Fibroblast of the aortic adventitia (primary cell): ENCODE results near the gene RADIL. TPM values are rescaled to one million over a fixed set of nuclear protein-coding genes. Genes with fewer than 3 reads are reported as not detected.
A peak's percentile ranks its signal among the peaks of the same experiment; 100 is the strongest.

Experiments used
- DNase-seq: peaks from one replicate; pipeline ENCODE4 v3.0.0-alpha.2; 2010; ENCODE audit warnings: low read depth
- H3K4me3 ChIP-seq: 2 replicates; pipeline ENCODE4 v1.5.1; 2011; ENCODE audit warnings: low read depth, mild to moderate bottlenecking, control low read depth, low read length, moderate library complexity
- CTCF ChIP-seq: IDR thresholded peaks from 2 replicates; pipeline ENCODE4 v1.5.1; 2011; ENCODE audit warnings: mild to moderate bottlenecking, low read length, control low read depth, inconsistent platforms; ENCODE audit not compliant: insufficient read depth
- total RNA-seq: library from RNA; depleted of rRNA; stranded (reverse); fragments of >200 nt; gene quantifications from 2 replicates; pipeline ENCODE4 v1.2.3, GENCODE V29; 2012; ENCODE audit warnings: low replicate concordance

Gene RADIL
- total RNA-seq, 1 donor: 1.4 TPM

- no peak overlapping the region for H3K4me3 ChIP-seq
- no peak for DNase-seq
- TF ChIP-seq CTCF: peak; percentile 37
These were observed 117.6 kb downstream of the RADIL start for GRCh38 chr7:4765776-4766490.

DNA sequence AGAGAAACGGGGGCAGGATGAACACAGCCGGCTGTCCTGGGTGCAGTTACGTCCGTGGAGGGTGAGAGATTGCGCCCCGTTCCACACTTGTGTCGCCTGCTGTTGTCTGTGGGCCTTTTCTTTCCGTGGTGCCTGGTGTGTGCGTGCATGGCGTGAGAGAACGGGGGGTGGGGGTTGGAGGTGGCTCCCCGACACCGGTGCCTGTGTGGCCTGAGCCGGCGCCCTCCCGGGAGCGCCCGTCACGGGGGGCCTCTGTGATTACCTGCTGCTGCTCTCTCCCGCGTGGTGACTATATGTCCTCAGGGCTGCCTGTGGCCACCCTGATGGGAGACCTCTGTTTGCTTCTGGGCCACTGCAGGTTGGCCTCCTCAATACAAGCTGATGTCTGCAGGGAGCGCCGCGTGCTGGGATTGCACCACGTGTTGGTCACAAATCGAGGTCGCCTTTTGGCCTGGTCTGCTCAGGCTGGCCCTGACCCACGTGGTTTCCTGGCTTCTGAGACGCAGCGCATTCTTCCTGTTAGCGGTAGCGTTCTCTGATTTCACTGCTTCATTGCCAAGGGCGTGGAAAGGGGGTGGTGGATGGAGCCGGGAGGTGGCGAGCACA is 119.0 kb downstream of the RADIL start:
- no peak for DNase-seq
- H3K4me3 ChIP-seq: no peak overlapping the region
- no peak for TF ChIP-seq CTCF

DNA sequence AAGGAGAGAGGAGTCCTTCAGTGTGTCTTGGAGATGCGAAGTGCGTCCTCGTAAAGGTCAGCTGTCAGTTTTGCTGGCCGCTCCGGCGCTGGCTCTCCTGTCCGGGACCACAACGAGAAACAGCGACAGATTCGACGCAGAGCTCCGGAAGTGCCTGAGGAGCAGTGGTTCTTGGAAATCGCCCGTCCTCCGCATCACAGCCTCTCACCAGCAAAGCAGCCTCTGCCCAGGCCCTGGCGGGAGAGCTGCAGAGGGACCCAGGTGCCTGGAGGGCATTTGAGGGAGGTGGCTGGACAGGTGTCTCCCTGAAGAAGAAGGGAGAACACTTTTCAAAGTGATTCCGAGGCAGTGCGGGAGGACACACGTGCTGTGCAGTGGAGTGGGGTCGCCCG is 119.7 kb downstream of the RADIL start:
- TF ChIP-seq CTCF: no peak
- H3K4me3 ChIP-seq: no peak overlapping the region
- no peak for DNase-seq

GRCh38 chr7:4763091-4763793 is 120.3 kb downstream of the RADIL start:
- no peak for TF ChIP-seq CTCF

DNA sequence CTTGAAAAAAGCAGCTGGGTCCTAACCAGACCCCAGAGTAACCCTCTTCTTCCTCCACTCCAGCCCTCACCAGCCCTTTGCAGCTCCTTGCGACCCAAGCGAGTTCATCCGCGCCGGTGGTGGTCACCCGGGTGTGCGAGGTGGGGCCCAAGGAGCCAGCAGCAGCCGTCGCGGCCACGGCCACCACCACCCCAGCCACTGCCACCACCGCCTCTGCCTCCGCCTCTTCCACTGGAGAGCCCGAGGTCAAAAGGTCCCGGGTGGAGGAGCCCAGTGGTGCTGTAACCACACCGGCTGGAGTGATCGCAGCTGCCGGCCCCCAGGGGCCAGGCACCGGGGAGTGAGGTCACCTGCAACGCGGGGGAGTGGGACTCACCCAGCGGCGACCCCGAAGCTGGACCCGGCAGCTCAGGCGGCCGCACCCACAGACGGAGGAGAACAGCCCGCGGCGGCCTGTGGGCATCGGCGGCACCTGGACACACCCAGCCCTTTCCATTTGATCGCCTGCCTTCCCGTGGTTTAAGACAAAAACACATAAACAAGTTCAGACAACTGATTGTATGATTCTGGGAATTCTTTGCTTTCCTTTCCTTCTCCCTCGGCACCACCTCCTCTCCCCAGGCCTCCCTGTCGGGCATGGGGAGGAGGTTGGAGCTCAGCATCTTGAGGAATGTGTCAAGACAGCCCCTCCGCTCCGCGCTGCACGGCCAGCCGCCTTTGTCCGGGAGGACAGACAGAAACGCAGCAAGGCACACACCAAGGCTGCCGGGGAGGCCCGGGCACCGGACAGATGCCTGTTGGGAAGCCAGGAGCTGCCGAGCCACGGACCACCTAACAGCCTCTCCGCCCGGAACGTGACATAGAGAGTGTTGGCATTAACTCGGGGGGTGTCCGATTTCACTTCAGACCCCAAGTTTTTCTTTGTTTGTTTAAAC is 121.1 kb downstream of the RADIL start:
- TF ChIP-seq CTCF: no peak
- no peak overlapping the region for H3K4me3 ChIP-seq
- no peak for DNase-seq

More at GRCh38 chr7:4763091-4763793, 120.3 kb downstream of the RADIL start:
- DNase-seq: no peak
- no peak overlapping the region for H3K4me3 ChIP-seq

- H3K4me3 ChIP-seq: no peak overlapping the region
- TF ChIP-seq CTCF: no peak
These were observed 122.6 kb downstream of the RADIL start for GRCh38 chr7:4760952-4761351.

More at GRCh38 chr7:4760952-4761351, 122.6 kb downstream of the RADIL start:
- DNase-seq: no peak
